ENCODE measurements around the gene ERC1.

DNA sequence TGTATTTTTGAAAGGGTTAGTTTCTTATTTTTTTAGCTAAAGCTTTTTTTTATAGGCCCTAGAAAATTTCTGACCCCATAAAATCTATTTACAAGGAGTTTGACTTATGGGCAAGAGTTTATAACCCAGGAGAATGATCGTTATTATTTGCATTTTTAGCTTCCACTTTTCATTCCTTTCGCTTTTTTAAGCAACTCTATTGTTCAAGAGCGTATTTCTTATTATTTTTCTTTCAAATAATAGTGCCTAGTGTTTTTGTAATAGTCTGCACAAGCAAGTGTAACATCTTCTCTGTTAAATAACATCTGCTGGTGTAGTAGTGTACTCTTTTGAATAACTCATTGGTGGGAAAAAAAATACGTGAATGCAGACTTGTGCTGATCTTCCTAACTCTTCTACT lies 216.3 kb downstream of the ERC1 start:
- TF ChIP-seq, protein P1, sequence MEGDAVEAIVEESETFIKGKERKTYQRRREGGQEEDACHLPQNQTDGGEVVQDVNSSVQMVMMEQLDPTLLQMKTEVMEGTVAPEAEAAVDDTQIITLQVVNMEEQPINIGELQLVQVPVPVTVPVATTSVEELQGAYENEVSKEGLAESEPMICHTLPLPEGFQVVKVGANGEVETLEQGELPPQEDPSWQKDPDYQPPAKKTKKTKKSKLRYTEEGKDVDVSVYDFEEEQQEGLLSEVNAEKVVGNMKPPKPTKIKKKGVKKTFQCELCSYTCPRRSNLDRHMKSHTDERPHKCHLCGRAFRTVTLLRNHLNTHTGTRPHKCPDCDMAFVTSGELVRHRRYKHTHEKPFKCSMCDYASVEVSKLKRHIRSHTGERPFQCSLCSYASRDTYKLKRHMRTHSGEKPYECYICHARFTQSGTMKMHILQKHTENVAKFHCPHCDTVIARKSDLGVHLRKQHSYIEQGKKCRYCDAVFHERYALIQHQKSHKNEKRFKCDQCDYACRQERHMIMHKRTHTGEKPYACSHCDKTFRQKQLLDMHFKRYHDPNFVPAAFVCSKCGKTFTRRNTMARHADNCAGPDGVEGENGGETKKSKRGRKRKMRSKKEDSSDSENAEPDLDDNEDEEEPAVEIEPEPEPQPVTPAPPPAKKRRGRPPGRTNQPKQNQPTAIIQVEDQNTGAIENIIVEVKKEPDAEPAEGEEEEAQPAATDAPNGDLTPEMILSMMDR (conservative IDR thresholded peaks at IDR 0.05 in 1 of 2, IDR thresholded peaks at IDR 0.05 in 1 of 2; ENCODE audit: low read depth in 1 of 2, low read length in 2 of 2): no peak
- no peak for TF ChIP-seq EZH2 (IDR thresholded peaks at IDR 0.05; ENCODE audit: low read length, missing control alignments)
